Suprapubic skin (tissue), 4 donors: ENCODE results near the gene RPL41. TPM values are rescaled to one million over a fixed set of nuclear protein-coding genes. Genes with fewer than 3 reads are reported as not detected.
A peak's percentile ranks its signal among the peaks of the same experiment; 100 is the strongest.

ENCODE experiments used
- DNase-seq, 2 donors: peaks; one replicate each; pipeline ENCODE4 v3.0.0-alpha.2; 2019; ENCODE audit warnings: low spot score in 2 of 2
- H3K27ac ChIP-seq: fragments of 200-600 bp; sonication (generic); one replicate; pipeline ENCODE4 v1.5.1; 2019
- H3K27me3 ChIP-seq: fragments of 200-600 bp; sonication (generic); one replicate; pipeline ENCODE4 v1.5.1; 2019
- H3K36me3 ChIP-seq: fragments of 200-600 bp; sonication (generic); one replicate; pipeline ENCODE4 v1.5.1; 2019
- H3K4me1 ChIP-seq: fragments of 200-600 bp; sonication (generic); one replicate; pipeline ENCODE4 v1.5.1; 2019
- H3K4me3 ChIP-seq: fragments of 200-600 bp; sonication (generic); one replicate; pipeline ENCODE4 v1.5.1; 2019; ENCODE audit warnings: mild to moderate bottlenecking
- H3K9me3 ChIP-seq: fragments of 200-600 bp; sonication (generic); one replicate; pipeline ENCODE4 v1.5.1; 2019
- CTCF ChIP-seq, 2 donors: fragments of 200-600 bp in 1 of 2; fragments of 450-650 bp in 1 of 2; sonication (generic) in 1 of 2; IDR thresholded peaks; one replicate each; pipeline ENCODE4 v1.5.1; 2016 to 2019; ENCODE audit warnings: antibody characterized with exemption in 2 of 2, mild to moderate bottlenecking in 1 of 2, moderate library complexity in 1 of 2
- EP300 ChIP-seq: sonication (generic); formaldehyde crosslinking; IDR thresholded peaks from one replicate; pipeline ENCODE4 v1.6.1; 2017; ENCODE audit warnings: antibody characterized with exemption
- POLR2A ChIP-seq, 2 donors: fragments of 450-650 bp; IDR thresholded peaks; one replicate each; pipeline ENCODE4 v1.6.1; 2017; ENCODE audit warnings: antibody characterized with exemption in 2 of 2, mild to moderate bottlenecking in 2 of 2, moderate library complexity in 2 of 2
- POLR2AphosphoS5 ChIP-seq, 3 donors: sonication (generic); formaldehyde crosslinking; IDR thresholded peaks; one replicate each; pipeline ENCODE4 v1.6.1; 2017; ENCODE audit warnings: antibody characterized with exemption in 3 of 3
- WGBS: methylation state at CpG from one replicate; pipeline ENCODE4 v1.1.5; 2018; 5-methylcytosine and 5-hydroxymethylcytosine counted together
- total RNA-seq, 4 donors: library from RNA; depleted of rRNA; stranded (reverse); fragments of >200 nt; gene quantifications; one replicate each; pipeline ENCODE4 v1.1.0, GENCODE V29; 2016

RPL41 gene
- total RNA-seq, 4 donors from 2014 or later: 2,523 to 6,346 (median 5,689) TPM

GRCh38 chr12:56102683-56103065 lies 13.8 kb upstream of the RPL41 start:
- no peaks in the 10 kb centered on the region for H3K9me3 ChIP-seq
- DNase-seq: no peak
- 75% methylated on average over 1 of the region's 1 CpG for WGBS

GRCh38 chr12:56103066-56103711 lies 13.2 kb upstream of the RPL41 start:
- Histone ChIP-seq H3K9me3 (no peaks in the 10 kb centered on the region), H3K36me3 (peaks cover 37% of the 10 kb centered on the region), H3K27ac (peak overlapping the region; percentile 93), H3K27me3 (no peaks in the 10 kb centered on the region), H3K4me3 (peak overlapping the region; percentile 85), H3K4me1 (peaks cover 34% of the 10 kb centered on the region)
- WGBS: 43% methylated on average over 6 of the region's 6 CpGs
- DNase-seq: no peak
- TF ChIP-seq CTCF (IDR thresholded peaks at IDR 0.05) (no peak), POLR2AphosphoS5 (IDR thresholded peaks at IDR 0.05) (no peak), POLR2A (IDR thresholded peaks at IDR 0.05) (no peak), EP300 (no peak)

More at GRCh38 chr12:56102683-56103065, 13.8 kb upstream of the RPL41 start:
- Histone ChIP-seq H3K27ac (no peak overlapping the region), H3K4me3 (no peak overlapping the region), H3K4me1 (peaks cover 34% of the 10 kb centered on the region), H3K36me3 (peaks cover 32% of the 10 kb centered on the region), H3K27me3 (no peaks in the 10 kb centered on the region)
- TF ChIP-seq POLR2A (IDR thresholded peaks at IDR 0.05) (no peak), POLR2AphosphoS5 (IDR thresholded peaks at IDR 0.05) (no peak), EP300 (no peak), CTCF (IDR thresholded peaks at IDR 0.05) (no peak)

- H3K36me3 ChIP-seq: peaks cover 42% of the 10 kb centered on the region
- peak overlapping the region; percentile 85 for H3K4me3 ChIP-seq
- no peaks in the 10 kb centered on the region for H3K27me3 ChIP-seq
- peak overlapping the region; percentile 93 for H3K27ac ChIP-seq
- under 1% methylated on average over 8 of the region's 8 CpGs for WGBS
- TF ChIP-seq EP300 (no peak), POLR2AphosphoS5 (IDR thresholded peaks at IDR 0.05) (no peak), POLR2A (IDR thresholded peaks at IDR 0.05) (no peak), CTCF (IDR thresholded peaks at IDR 0.05) (no peak)
- H3K9me3 ChIP-seq: no peaks in the 10 kb centered on the region
- H3K4me1 ChIP-seq: peaks cover 34% of the 10 kb centered on the region
- DNase-seq: no peak
These were observed 12.7 kb upstream of the RPL41 start for GRCh38 chr12:56103823-56104108.

GRCh38 chr12:56104109-56104814 lies 12.2 kb upstream of the RPL41 start, which contains the start of gene PA2G4:
Gene PA2G4, plus strand, starts transcription at chr12:56104559. Its CDS starts 179 bp downstream, at chr12:56104738.
- peak within 1 kb of the TSS; percentile 85 for H3K4me3 ChIP-seq
- no peaks in the 10 kb centered on the region for H3K27me3 ChIP-seq
- under 1% methylated on average over 49 of the region's 60 CpGs for WGBS
- H3K27ac ChIP-seq: peak within 1 kb of the TSS; percentile 93
- no peaks in the 10 kb centered on the region for H3K9me3 ChIP-seq
- H3K36me3 ChIP-seq: peaks cover 44% of the 10 kb centered on the region
- TF ChIP-seq CTCF (IDR thresholded peaks at IDR 0.05) (no peak), POLR2A (IDR thresholded peaks at IDR 0.05) (peak; percentile 41 to 80), POLR2AphosphoS5 (IDR thresholded peaks at IDR 0.05) (peak in 2 of 3 donors; percentile 74 to 83), EP300 (no peak)
- H3K4me1 ChIP-seq: peaks cover 34% of the 10 kb centered on the region
- peak; percentile 97 to 98 for DNase-seq
